Measurements from ENCODE around the gene VPS37B.

Gene VPS37B

GRCh38 chr12:122838841-122839240 is 57.1 kb downstream of the VPS37B start:
- H3K4me3 ChIP-seq (ENCODE audit: low read depth, low read length, poor library complexity, severe bottlenecking): no peak overlapping the region
- H3K4me1 ChIP-seq (ENCODE audit: insufficient read depth, low read length, severe bottlenecking): peaks cover 23% of the 10 kb centered on the region
- H2AFZ ChIP-seq (ENCODE audit: low read length): no peak overlapping the region
- TF ChIP-seq EZH2 (IDR thresholded peaks at IDR 0.05; ENCODE audit: borderline replicate concordance, low read length) (no peak), CTCF (IDR thresholded peaks at IDR 0.05; ENCODE audit: low read length) (no peak)
- H3F3A ChIP-seq (ENCODE audit: insufficient read depth, low read length): no peaks in the 10 kb centered on the region
- no peak overlapping the region for H3K27ac ChIP-seq (ENCODE audit: low read depth, low read length, poor library complexity, severe bottlenecking)
- H3K9me2 ChIP-seq (ENCODE audit: low read depth, low read length): no peaks in the 10 kb centered on the region
- H3K9ac ChIP-seq (ENCODE audit: low read length): no peak overlapping the region
- peaks cover 16% of the 10 kb centered on the region for H3K36me3 ChIP-seq (ENCODE audit: insufficient read depth, low read length)
- no peaks in the 10 kb centered on the region for H3K79me2 ChIP-seq (ENCODE audit: insufficient read depth, low read length)
- H4K20me1 ChIP-seq (ENCODE audit: insufficient read depth, low read length): no peaks in the 10 kb centered on the region
- H3K9me3 ChIP-seq (ENCODE audit: low read length): no peaks in the 10 kb centered on the region
- no peaks in the 10 kb centered on the region for H3K27me3 ChIP-seq (ENCODE audit: insufficient read depth, low read length)
- H3K4me2 ChIP-seq (ENCODE audit: low read length): no peak overlapping the region

DNA sequence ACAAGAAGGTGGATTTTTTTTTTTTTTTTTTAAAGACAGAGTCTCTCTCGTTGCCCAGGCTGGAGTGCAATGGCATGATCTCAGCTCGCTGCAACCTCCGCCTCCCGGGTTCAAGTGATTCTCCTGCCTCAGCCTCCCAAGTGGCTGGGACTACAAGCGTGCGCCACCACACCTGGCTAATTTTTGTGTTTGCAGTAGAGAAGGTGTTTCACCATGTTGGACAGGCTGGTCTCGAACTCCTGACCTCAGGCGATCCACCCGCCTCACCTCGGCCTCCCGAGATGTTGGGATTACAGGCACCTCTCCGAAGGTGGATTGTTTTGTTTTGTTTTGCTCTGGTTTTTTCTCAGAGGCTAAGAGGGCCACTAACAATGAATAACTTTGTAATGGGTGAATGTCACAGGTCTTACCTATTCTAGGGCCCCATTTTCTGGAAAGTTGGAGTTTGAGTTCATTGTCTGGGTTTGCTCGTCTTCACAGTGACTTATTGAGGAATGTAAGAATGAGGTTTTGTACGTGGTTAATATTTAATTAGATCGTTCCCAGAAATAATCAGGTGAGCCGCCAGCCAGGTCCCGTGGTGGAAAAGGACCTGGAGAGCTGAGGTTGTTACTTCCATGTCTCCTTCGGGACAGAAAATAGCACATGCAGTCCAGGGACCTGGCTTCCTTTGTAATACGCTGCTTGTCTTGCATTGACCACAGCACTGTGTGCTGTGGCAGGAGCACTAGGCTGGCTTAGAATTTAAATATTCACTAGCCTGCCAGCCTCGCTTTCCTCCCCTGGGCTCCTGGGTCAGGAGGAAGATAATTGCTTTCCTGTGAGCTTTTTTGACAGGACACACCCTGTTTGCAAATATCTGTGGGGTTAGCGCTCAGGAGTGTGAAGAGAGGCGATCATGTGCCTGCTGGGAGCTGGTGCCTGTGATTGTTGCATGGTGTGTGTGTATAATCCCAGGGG is 58.3 kb downstream of the VPS37B start:
- H3K4me2 ChIP-seq (ENCODE audit: low read length): peak overlapping the region; percentile 84
- no peaks in the 10 kb centered on the region for H3K79me2 ChIP-seq (ENCODE audit: insufficient read depth, low read length)
- no peaks in the 10 kb centered on the region for H3K9me3 ChIP-seq (ENCODE audit: low read length)
- H3K4me1 ChIP-seq (ENCODE audit: insufficient read depth, low read length, severe bottlenecking): peaks cover 23% of the 10 kb centered on the region
- H3K4me3 ChIP-seq (ENCODE audit: low read depth, low read length, poor library complexity, severe bottlenecking): peak overlapping the region; percentile 70
- H3F3A ChIP-seq (ENCODE audit: insufficient read depth, low read length): no peaks in the 10 kb centered on the region
- TF ChIP-seq EZH2 (IDR thresholded peaks at IDR 0.05; ENCODE audit: borderline replicate concordance, low read length) (no peak), CTCF (IDR thresholded peaks at IDR 0.05; ENCODE audit: low read length) (no peak)
- H3K27ac ChIP-seq (ENCODE audit: low read depth, low read length, poor library complexity, severe bottlenecking): peak overlapping the region; percentile 72
- no peak overlapping the region; the same call in 1 of the 2 replicates for H3K9ac ChIP-seq (ENCODE audit: low read length)
- H3K27me3 ChIP-seq (ENCODE audit: insufficient read depth, low read length): no peaks in the 10 kb centered on the region
- H3K36me3 ChIP-seq (ENCODE audit: insufficient read depth, low read length): peaks cover 16% of the 10 kb centered on the region
- H4K20me1 ChIP-seq (ENCODE audit: insufficient read depth, low read length): no peaks in the 10 kb centered on the region
- H2AFZ ChIP-seq (ENCODE audit: low read length): no peak overlapping the region
- no peaks in the 10 kb centered on the region for H3K9me2 ChIP-seq (ENCODE audit: low read depth, low read length)

DNA sequence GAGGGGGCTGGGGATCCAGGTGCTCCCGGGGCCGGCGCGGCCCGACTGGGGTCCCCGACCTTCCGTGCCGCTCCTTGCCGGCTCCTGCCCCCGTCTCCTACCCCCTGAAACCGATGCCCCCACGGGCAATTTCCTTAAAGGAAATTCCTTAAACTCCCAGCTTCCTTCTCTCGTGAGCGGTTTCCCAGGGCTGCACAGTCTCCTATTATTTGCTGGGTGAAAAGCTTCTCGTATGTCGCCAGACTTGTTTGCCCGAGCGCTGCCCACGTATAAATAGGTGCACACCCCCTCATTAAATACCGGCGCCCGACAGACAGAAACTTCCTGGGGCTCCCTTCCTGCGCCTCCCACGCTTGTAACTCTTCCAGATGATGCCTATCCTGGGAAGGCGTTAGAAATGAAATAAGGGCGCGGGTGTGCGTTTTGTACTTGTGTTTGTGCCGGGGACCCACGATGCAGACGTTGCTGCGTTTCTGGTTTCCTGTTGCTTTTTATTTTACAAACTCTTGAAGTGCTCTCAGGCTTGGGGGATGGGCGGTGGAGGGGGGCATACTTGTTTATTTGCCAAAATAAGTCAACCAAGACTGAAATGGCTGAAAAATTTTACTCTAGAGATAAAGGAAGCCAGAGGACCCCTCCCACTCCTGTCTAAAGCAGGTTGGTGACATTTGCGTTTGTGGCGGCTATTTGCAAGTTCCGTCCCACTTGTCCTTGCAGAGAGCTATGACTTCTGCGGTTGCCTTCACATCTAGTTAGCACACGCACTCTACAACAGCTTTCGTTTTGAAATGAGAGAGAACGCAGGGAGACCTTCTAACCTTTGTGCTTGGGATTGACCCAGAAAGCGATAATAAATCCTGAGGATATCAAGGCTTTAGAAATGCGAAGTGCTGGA is 59.6 kb downstream of the VPS37B start:
- Histone ChIP-seq H3K4me1 (ENCODE audit: insufficient read depth, low read length, severe bottlenecking) (peaks cover 23% of the 10 kb centered on the region), H3K9ac (ENCODE audit: low read length) (peak overlapping the region; percentile 66), H3F3A (ENCODE audit: insufficient read depth, low read length) (no peaks in the 10 kb centered on the region), H3K27me3 (ENCODE audit: insufficient read depth, low read length) (no peaks in the 10 kb centered on the region), H3K9me2 (ENCODE audit: low read depth, low read length) (no peaks in the 10 kb centered on the region), H3K27ac (ENCODE audit: low read depth, low read length, poor library complexity, severe bottlenecking) (peak overlapping the region; percentile 72), H4K20me1 (ENCODE audit: insufficient read depth, low read length) (no peaks in the 10 kb centered on the region), H2AFZ (ENCODE audit: low read length) (no peak overlapping the region), H3K4me3 (ENCODE audit: low read depth, low read length, poor library complexity, severe bottlenecking) (peak overlapping the region; percentile 70), H3K36me3 (ENCODE audit: insufficient read depth, low read length) (peaks cover 16% of the 10 kb centered on the region), H3K4me2 (ENCODE audit: low read length) (peak overlapping the region; percentile 84), H3K79me2 (ENCODE audit: insufficient read depth, low read length) (no peaks in the 10 kb centered on the region), H3K9me3 (ENCODE audit: low read length) (no peaks in the 10 kb centered on the region)
- TF ChIP-seq EZH2 (IDR thresholded peaks at IDR 0.05; ENCODE audit: borderline replicate concordance, low read length): no peak
- TF ChIP-seq CTCF (IDR thresholded peaks at IDR 0.05; ENCODE audit: low read length): no peak
